ENCODE results near the gene UCK2.

The UCK2 gene

GRCh38 chr1:165834881-165835280 is 7.5 kb downstream of the UCK2 start:
- DNase-seq = no peak

DNA sequence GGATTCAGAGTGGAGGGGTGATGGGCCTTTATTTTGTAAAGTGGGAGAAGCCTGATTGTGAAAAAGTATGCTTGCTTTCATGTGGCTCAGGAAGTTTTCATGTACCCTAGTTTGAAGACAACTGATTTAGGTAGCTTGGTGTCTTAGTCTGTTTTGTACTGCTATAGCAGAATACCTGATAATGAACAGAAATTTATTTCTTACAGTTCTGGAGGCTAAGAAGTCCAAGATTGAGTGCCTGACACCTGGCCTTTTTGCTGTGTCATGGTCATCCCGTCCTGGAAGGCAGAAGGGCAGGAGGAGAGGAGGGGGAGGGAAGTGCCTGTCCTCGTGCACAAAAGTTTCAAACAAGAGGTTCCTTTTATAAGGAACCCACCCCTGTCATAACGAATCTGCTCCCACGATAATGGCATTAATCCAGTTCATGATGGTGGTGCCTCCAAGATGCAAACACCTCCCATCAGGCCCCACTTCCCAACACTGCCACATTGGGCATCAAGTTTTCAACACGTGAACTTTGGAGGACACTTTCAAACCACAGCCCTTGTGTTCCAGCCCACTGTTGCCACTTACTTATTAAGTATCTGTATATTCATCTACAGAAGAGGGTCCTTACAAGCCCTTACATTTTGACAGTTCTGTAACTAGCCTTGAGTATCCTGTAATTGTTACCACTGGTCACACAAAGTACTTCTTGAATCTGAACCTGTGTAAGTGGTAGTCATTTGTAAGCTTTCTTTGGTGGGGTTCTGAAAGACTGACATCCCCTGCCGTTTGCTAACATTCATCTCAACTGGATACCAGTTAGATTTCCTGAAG is 9.5 kb downstream of the UCK2 start:
- no peak for DNase-seq

DNA sequence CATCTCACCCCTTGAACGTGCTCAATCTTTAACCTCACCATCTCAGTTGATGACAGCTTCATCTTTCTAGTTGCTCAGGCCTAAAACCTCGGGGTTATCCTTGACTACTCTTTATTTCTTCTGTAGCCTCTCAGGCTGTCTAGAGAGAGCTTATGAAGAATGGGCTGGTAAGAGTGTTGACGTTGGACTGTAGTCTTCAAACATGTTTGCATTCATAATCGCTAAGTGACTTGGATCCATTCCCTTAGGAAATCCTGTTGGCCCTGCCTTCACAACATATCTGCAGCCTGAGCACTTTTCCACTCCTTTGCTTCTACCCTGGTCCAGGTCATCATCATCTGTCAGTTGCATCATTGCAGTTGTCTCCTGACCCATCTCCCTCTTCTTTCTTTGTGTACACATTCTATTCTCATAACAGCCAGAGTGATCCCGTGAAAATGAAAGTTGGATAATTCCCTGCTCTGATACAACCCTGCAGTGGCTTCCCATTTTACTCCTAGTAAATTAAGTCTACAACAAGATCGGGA is 10.5 kb downstream of the UCK2 start:
- DNase-seq = no peak

DNA sequence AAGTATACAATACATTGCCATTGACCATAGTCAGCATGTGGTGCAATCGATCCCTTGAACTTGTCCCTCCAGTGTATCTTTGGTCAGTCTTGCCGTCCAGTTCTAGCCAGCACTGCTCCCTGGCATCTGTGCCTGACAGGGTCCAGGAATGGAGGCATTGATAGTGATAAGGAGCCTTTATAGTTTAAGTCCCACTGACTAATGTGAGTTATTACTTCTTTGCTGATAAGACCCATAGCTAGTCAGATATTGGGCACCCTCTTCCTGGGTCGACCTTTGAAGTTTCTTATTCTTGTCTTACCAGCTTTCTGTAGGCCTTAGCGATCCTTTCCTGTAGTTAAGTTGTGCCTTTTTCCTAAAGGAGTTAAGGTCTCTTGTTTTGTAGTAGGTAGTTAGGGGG is 13.0 kb downstream of the UCK2 start:
- no peak for DNase-seq

DNA sequence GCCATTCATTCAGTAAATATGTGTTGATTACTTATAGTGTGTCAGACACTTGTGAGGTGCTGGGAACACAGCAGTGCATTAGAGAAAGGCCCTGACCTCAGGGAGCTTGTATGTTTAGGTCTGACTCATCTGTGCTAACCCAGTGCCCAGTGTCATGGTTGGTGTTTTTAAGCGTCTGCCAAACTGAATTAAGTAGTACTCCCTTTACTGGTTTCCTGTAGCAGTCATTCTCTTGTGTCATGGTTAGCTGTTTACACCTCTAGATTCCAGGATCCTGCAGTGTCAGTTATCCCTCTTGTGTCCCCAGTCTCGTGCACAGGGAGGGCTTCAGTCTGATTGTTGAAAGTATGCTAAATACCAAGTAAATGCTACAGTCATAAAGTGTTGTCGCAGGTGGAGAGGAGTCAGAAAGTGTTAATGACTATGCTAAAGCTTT is 14.2 kb downstream of the UCK2 start:
- DNase-seq = no peak

- no peak for DNase-seq
Measured at GRCh38 chr1:165842023-165842670, 14.7 kb downstream of the UCK2 start.

- no peak for DNase-seq
Measured at GRCh38 chr1:165842671-165843129, 15.3 kb downstream of the UCK2 start.

DNA sequence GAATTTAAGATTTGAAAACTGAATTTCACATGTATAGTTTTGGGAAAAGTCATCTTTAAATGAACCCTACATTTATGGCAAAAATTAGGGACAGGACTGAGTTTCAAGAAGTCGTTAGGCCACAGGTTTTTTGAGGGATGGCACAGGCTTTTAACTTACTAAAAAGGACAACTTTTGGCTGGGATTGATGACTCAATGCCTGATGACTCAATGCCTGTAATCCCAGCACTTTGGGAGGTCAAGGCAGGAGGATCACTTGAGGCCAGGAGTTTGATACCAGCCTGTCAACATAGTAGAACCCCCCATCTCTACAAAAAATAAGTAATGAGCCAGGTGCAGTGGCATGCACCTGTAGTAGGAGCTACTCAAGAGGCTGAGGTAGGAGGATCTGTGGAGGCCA is 15.9 kb downstream of the UCK2 start:
- DNase-seq = no peak

- no peak for DNase-seq
Measured at GRCh38 chr1:165844114-165844798, 16.8 kb downstream of the UCK2 start.

DNA sequence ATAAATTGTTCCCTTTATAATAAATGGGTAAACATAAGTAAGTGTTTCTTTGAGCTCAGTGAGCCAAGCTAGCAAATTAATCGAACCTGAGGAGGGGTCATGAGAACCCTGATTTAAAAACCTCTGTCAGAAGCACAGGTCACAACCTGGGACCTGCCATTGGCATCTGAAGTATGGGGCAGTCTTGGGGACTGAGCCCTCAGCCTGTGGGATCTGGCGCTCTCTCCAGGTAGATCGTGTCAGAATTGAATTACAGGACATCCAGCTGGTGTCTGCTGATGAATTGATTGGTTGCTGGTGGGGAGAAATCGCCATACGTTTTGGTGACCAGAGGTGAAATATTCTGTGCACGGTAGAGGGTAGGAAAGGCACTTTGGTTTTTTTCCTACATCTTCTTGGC is 17.5 kb downstream of the UCK2 start:
- DNase-seq = no peak

- no peak for DNase-seq
Measured at GRCh38 chr1:165845569-165845968, 18.2 kb downstream of the UCK2 start.

- DNase-seq = no peak
Measured at GRCh38 chr1:165845992-165846748, 18.8 kb downstream of the UCK2 start.

GRCh38 chr1:165847486-165847885 is 20.1 kb downstream of the UCK2 start:
- no peak for DNase-seq

DNA sequence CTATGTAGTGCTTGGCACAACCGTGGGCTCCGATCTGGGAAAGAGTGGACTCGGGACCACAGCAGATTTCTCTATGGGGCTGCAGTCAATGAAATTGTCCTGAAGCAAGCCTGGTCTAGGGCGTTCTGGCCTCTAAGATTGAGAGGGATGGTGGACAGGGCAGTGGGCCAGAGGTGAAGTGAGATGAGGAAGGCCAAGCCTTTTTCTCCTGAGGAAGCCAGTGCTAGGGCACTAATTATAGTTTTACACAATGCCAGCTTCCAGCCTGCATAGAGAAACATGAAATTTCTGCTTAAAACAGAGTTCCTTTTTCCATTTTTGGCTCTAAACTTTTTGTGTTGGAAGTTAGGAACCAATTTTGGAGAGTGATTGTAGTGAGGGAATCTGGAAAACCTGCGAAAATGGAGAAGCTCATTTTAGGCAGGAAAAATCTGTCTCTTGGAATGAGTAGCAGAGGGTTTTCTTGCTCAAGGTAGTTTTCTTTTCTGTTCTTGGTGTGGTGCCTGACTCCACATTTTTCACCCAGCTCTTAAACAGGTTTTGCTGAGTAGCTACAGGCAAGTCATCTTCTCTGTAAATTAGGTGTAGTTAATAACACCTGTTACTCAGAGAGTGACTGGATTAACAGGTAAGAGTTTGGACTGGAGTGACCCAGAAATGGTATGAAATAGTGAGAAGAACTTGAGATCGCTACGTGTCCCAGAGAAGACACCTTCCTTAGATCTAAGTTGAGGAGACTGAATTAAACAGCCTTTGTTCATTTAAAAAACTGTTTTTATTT is 22.1 kb downstream of the UCK2 start:
- DNase-seq = no peak

GRCh38 chr1:165851034-165851658 is 23.7 kb downstream of the UCK2 start:
- no peak for DNase-seq

DNA sequence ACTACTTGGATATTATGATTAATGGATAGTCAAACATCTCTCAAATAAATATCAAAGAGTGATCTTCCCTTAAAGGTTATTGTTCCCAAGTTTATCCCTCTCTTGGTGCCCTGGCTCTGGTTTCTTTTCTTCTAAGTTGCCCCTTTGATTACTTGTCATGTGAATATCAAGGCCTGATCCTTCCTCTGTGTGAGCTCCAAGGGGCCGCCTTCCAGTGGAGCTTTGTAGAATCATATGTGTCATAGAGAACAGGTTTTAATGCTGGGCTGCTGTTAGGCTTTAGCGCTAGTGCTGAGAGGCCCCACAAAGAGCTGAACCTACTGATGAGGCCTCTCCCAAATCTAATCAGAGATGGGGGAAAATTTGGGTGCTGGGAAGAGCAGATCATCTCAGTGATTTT is 25.5 kb downstream of the UCK2 start:
- DNase-seq = no peak

DNA sequence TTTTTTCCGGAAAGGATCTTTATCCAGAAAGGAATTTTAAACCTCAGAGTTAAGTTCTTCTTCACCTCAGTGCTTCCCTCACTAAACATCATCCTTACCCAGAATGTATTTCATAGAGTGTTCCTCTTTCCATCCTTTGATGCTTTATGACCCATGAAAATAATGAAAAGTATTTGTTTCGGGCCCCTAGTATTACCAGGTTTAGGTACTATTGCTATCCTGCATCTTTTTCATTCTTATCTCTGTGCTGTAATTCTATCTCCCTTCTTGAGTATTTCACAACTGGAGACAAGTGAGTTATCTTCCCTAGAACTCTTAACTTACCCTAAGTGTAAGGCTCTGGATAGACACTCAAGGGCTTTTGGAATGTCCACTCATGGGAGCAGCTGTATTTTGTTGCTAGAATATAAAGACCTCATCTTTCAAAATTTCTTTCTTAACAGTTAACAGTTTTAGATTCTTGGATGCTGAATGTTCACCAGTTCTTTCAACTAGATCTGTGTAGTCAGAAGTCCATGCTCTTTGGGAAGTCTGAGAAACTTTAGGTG is 26.2 kb downstream of the UCK2 start:
- no peak for DNase-seq

- DNase-seq = no peak
Measured at GRCh38 chr1:165854101-165854845, 26.9 kb downstream of the UCK2 start.

DNA sequence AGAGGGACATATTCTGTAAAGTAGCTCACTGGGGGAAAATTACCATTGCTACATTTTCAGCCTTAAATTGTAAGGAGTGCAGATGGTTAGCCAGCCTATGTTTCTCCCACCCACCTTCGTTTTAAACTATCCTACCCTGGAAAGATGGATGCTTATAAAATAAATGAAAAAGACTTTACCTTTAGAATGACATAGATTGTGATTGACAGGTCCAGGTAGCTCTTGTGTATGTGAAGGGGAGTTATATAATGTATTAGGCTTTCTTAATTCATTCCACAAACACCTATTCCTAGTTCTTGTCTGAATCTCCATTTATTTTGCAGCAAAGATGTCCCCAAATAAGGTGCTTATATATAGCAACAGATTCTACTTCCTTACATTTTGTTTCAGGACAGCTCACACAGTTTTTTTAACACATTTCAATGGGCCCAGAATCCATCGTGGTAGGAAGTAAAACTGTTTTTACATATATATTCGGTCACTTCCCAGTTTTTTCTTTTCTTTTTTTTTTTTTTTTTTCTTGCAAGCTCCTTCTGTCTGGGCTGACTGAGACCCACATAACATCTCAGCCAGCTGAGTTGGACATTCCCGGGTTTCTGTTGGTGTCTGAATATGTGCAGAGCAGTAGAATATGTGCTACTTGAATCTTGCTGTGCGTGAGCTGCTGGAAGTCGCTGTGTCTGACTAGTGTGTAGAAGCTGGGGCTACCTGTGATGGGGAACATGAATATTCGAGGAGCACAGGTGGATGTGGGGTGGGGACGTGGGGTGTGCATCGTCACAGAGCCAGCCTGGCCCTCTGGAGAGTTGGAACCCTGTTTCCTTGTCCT is 27.8 kb downstream of the UCK2 start:
- DNase-seq = no peak

DNA sequence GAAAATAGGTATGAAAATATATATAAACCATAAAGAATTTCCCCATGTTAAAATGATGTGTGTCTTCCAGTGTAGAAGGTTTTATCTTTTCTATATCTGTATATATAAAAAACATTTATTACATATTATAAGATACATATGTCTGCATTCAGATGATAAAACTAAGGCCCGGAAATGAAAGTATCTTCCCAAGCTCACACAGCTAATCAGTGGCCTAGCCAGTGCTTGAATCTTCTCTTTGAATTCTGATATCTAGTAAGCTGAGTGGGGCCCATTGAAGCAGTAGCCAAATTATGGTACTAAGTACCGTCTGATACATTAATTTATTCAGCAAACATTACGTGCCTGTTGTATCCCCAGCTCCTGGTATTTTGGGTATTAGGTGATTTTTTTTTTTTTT is 28.6 kb downstream of the UCK2 start:
- no peak for DNase-seq

Data from activated CD4-positive, CD25-positive, alpha-beta regulatory T cell (primary cell).